HG02870 (cell line): ENCODE data around the gene PDE8A.
"Not testable (repeated sequence)": the region's sequence is repeated elsewhere in the genome, so short reads cannot be mapped to it uniquely, and the experiment has no call there.

ENCODE experiments used
- ATAC-seq: cut with Tn5 transposase; IDR thresholded peaks from one replicate; pipeline ENCODE4 v1.9.1; 2021; ENCODE audit warnings: mild to moderate bottlenecking, moderate library complexity; ENCODE audit not compliant: unreplicated experiment

The PDE8A gene

DNA sequence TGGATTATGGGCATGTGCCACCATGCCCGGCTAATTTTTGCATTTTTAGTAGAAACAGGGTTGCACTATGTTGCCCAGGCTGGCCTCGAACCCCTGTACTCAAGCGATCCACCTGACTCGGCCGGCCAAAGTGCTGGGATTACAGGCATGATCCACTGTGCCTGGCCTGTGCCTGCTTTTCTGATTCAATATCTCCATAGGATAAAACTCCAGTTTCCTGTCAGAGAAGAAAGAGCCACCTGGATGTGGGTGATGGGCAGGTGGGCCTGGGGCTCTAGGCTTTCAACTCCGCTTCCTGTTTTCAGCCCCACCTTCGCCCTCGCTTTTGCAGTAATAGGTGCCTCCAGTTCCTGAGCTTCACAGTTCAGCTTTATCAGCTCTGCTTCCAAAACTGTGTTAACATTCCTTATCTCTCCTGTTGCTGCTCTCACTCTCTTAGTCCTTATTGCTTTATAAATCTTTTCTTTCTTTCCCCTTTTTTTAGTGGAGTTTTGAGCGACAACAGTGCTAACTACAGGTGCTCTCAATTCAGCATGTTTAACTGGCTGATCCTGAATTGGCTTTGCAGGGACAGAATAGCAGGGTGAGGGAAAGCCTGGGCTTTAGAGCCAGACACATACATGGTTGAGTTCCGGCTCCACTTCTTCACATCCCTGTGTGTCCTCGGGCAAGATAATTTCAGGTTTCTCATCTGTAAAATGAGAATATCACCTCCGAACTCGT, 21.1 kb upstream of the PDE8A start:
- ATAC-seq, result no peak

DNA sequence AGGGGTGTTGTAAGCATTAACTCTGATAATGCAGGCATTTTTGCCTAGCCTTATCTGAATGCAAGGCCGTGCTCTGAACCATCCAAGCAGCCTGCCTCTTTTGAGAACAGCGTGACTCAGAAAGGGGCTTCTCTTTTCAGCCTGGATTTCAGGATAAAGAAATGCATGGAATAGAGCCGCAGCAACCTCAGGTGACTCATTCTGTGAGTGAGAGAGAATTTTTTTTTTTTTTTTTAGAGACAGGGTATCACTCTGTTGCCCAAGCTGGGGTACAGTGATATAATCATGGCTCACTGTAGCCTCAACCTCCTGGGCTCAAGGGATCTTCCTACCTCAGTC, 20.6 kb upstream of the PDE8A start:
- ATAC-seq, result no peak

DNA sequence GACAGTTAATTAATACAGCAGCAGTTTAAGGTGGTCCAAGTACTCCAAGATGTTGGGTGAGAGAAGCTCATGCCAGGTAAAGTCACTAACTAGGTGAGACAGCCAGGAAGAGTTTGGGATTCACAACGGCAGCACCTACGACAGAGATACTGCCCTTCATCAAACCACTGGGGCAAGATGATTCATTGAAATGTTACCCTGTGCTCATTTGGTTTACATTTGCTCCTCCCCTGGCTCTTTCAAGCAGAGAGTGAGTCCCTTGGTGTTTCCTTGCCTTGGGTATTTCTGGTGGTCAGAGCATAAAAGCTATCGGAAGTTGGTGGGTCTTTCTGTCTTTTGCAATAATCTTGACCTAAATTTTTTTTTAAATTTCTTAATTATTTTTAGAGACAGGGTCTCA, 19.9 kb upstream of the PDE8A start:
- no peak for ATAC-seq

DNA sequence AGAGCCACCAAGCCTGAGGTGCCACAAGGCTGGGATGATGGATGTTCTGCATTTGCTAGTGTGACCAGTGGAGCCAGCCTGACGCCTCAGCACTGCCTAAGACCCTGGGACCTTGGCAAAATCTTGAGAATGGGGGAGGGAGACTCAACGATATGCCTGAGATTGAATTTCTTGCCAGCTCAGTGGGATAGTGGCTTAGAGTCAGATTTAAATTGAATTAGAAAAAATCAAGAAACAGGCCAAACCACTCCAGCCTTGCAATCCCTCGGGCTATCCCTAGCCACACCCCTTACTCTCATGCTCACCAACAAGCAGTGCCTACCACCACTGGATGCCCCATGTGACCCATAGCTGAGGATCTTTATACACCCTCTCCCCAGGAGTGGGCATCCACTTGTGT, 18.7 kb upstream of the PDE8A start:
- ATAC-seq, result no peak

DNA sequence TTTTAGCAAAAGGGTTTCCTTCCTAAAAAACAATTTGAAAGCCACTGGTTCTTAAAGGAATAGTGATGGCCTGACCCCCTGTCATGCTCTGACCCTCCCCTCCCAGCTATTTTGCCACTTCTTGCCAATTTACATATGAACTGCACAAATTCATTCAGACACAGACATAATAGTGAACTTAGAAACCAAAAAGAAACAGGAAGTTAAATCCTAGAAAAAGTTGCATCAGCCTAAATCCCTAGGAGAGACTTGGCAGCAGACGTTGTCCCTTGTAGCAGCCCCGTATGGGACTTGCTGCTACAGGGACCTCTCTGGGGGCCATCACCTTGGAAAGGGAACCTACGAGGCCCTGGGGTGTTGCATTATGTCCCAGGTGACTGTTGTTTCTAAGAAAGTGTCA, 14.3 kb upstream of the PDE8A start:
- ATAC-seq, result no peak

DNA sequence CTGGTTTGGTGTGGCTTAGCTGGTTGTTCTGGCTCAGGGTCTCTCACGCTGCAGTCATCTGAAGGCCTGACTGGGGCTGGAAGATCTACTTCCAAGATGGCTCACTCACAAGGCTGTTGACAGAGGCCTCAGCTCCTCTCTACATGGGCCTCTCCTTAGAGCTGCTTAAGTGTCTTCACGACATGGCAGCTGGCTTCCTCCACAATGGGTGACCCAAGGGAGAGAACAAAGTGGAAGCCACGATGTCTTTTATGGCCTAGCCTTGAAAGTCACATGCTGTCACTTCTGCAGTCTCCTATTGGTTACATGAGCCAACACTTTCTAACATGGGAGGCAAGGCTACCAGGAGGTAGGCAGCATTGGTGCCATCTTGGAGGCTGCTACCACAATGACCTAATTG, 13.4 kb upstream of the PDE8A start:
- ATAC-seq, result no peak

DNA sequence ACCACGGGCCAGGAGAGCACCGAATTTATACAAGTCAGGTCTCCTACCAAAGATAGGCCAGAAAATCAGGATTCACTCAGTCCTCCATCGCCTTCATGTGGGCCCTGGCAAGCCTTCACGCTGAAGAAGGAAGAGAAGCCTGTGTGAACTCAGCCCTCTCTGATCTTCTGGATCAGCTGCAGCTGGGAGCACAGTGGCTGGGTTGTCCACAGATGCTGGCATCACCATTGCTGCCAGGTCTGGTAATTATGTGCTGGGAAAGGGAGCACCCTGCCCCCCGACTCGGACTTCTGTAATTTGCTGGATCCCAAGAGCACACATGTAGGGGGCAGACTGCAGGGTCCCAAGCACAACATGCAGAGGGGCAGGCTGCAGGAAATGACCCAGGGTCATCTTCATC, 12.4 kb upstream of the PDE8A start:
- no peak for ATAC-seq

DNA sequence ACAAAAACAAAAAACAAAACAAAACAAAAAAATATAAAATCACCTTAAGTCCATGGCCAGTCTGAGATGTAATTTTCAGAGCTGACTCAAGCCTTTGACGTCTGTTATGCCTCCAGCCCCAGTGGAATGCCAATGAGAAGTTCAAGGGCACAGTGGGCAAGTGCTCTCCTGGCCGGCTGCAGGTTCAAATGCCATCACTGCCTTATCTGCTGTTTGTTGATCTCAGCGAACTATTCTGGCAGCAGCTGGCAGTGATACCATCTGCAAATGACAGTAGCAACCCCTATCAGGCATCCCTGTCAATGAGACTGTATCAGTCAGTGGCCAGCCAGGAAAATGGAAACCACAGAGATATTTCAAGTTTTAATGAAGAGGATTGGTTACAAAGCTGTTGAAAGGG, 10.8 kb upstream of the PDE8A start:
- ATAC-seq, result no peak

DNA sequence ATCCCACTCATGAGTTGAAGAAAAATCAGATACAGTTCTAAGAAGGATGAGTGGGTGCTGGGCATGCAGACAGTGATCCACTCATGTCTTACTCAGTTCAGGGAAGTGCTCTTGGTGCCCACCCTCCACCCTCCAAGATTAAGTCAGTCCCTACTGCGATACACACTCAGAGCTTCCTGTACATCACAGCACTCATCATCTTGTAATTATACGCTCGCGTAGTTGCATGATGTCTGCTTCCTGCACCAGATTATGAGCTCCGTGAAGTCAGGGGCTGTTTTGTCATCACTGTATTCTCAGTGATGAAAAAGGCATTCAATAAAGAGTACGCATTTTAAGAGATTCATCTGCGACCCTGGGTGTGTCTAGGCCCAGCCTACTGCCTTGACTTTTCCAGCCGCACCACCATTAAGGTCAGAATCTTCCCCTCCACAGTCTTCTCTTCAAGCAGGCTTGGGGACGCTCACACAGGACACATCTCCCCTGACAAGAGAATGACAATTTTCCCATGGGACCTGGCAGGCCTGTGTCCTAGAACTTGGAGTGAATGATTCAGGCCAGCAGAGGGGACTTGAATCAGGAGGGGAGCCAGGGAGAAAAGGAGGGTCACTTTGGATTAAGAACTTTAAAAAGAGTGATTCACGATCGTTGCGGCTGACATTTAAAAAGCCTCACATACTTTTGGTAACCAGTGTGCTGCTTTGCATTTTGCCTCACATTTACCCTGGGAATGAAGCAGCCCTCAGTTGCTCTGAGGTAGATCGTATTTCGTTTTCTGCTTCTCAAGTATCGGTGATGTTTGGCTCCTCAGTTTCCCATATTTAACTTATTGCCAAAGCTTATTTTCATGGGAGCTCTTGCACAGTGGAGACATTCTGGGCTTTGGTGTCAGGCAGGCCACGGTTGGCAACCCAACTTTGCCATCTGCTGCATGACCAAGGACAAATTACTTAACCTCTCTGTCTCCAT, 7.9 kb upstream of the PDE8A start:
- ATAC-seq, result no peak

DNA sequence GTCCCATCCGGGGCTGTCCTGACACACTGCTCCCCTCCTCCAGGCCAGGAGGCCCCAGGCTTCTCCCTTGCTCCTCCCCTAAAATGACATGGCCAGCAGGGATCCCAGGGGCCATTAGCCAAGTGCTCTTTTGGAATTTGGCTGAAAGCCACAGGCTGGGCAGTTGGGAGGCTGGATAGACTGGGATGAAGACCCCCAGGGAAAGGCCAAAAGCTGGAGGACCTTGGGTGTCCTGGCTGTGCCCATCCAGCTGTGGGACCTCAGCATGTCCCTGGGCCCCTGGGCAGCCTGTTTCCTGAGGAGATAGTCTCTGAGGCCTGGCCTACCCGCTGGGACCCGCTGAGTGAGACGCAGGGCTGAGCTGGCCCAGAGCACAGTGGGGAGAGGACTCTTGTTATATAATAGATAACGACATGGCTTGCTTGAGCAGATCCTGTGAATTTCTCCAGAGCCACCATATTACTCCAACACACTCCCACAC, 5.7 kb upstream of the PDE8A start:
- ATAC-seq, result no peak

DNA sequence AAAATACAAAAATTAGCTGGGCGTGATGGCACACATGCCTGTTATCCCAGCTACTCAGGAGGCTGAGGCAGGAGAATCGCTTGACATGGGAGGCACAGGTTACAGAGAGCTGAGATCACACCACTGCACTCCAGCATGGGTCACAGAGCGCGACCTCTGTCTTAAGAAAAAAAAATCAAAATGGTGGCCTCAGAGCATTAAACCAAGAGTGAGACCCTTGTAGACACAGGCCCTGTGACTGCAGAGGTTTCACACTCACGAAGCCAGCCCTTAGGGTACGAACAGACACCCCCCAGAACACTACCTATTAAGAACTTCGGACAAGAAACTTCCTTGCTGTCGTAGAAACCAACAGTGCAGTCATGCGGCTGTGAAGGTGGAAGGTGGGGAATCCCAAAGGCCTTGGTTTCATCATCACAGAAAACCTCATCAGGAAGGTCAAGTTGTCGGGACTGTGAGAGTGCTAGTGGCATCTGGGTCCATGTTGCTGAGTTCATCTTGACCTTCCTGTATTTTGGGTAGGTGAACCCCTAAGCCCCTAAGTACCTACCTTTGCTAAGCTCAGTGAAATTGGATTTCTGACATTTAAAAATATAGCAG, 4.8 kb upstream of the PDE8A start:
- no peak for ATAC-seq

DNA sequence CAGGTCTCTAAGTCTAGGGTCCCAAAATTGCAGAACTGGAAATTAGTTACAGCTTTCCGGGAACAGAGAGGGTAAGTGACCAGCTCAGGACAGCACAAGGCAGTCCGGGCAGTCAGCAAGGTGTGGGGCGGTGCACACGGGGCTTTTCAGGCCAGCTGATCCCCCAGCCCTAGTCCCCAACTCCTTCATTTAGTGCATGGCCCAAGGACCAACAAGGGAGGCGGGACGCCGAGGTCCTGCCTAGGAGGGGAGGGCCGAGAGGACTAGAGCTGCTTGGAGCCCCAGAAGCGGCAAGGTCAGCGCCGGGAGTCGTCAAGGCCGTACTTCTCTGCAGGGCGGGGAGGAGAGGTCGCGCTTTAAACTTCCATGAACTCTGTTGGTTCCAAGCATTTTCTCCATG, 2.0 kb upstream of the PDE8A start:
- no peak for ATAC-seq

DNA sequence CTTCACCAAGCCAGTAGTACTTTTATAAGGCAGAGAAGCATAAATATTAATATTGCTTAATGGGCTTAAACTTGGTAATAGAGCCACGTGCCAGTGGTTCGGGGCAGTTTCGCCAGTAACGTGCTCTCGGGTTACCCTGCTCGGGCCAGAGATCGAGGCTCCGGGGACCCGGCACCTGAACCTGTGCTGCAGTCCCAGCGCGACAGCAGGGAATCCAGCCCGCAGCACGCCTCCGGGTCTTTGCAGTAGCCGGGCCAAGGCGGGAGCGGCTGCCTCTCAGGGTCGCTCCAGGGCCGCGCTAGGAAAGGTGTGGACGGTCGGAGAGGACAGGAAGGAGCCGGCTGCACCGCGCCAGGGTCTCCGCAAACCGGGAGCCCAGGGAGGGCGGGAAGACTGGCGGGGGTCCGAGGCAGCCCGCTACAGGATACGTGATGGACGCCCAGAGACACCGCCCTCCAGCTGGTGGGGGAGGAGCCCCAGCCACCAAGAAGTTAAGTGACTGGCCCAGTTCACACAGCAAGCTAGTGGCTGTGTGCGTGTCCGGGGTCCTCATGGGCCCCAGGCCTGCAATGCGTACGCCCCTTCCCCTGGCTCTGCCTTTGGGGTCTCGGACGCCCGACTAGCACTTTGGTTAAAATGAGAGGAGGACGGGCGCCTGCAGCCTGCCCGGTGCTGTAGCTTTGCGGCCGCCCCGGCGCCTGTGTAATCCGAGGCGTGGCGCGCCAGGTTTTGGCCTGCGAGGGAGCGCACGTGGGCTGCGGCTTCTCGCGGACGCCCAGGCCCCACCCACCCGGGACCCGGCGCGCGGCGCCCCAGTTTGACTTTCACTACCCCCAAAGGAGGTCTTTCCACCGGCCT, 1.2 kb upstream of the PDE8A start:
- peak; percentile 53 for ATAC-seq

DNA sequence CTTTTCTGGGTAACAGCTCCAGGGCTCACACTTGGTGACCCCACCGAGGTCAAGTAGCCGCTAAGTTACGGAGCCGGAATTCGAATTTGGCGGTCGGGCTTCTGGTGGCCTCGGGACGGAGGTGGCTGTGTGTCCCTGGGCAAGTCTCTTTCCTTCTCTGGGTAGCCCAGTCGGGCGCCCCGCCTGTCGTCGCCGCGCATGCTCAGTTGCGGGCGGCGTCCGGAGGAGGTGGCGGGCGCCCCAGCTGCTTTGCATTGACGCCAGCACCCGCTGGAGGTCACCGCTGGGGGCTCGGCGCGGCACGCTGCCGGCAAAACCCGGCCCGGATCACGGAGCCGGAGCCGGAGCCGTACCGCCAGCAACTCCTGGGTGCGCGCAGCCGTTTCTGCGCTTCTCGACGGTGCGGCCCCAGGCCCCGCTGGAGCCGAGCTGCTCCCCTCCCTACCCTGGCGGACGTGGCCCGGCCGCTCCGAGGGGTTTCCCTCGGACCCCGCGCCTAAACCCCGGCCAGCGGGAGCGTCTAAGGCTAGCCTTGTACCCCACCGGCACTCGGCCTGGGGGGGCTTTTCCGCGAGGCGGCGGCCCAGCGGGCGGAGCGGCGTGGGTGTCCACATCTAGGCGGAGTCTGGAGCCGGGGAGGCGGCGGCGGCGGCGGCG, 474 bp upstream of the PDE8A start:
- peak; percentile 62 for ATAC-seq

DNA sequence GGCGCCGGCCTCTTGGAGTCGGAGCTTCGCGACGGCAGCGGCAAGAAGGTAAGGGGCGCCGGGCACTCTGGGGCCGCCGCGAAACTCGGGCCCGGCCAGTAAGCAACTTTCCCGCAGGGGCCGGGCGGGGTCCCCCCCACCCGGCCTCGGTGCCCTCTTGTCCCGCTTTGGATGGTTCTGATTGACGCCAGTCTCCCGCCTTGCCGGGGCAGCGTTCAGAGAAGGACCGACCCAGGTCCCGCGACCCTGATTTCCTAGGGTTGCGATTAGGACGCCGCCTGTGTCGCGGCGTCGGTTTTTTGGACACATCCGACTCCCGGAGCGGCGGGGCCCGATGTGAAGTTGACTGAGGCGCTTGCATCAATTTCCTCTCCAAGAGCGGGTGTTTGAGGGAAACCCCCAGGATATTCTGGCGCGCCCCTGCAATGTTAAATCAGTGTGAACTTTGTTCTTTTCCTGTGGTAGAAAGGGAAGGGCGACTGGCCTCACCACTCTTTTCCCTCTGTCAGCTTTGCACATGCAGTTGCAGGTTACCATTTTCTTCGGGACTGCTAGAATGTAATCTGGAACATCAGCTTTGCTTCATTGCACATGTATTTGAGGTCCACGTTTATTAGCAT, 755 bp downstream of the PDE8A start:
- ATAC-seq, result no peak

DNA sequence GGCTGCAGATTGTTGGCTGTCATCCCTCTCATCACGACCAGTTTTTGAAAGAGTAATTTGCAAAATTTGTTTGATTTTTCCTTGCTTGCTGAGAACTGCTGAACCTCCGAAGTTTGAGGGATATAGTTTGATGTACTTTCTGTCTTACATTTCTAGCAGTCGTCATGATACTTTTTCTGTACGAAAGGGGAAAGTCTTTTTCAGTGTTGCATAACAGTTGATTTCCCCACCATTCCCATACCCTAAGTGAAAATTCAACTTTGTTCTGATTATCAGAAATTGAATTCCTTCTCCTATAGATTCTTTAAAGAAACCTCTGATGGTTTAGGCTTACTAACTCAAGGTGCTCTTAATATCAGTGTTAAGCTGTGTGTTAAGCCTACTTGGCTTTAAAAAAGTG, 1.6 kb downstream of the PDE8A start:
- no peak for ATAC-seq

DNA sequence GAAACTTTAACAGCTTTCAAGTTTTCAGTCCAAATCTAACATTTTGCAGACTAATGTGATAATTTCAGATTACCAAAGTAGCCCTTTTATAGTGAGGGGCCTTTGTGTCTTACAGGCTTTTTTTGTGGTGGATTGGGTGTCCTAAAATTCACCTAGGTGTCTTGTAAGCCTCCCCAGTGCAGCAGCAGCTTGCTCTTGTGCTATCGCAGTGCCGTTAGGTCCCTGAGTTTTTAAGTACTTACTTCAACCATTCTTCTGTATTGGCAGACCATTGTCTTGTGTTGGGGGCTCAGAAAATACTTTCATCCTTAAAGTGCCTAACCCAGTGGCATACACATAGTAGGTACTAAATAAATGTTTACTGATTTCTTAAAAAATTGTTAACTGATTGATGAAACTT, 2.1 kb downstream of the PDE8A start:
- ATAC-seq, result no peak

DNA sequence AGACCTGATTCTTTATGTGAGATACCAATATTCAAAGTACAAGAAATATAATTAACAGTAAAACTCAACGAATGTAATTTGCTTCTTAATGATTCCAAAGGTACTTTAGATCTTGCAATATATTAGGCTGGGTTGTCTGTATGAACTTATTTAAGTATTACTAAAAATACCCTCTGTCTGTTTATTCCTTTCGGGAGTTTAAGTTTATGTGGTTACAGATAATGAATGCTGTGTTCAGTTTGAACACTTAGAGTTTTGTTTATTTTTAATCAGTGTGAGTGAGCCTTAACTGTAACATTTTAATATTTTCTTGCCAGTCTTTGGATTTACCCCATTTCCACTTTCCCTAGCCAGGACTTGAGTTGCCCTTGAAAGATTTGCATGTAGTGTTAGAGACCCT, 3.5 kb downstream of the PDE8A start:
- ATAC-seq, result no peak

DNA sequence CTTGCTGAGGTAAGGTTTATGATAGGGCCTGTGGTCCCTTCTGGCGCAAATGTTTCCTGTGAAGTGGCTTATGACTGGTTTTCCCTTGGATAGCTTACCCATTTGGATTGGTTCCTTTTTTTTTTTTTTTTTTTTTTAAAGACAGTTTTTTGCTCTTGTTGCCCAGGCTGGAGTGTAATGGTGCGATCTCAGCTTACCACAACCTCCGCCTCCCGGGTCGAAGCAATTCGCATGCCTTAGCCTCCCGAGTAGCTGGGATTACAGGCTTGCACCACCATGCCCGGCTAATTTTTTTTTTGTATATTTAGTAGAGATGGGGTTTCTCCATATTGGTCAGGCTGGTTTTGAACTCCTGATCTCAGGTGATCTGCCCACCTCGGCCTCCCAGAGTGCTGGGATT, 5.7 kb downstream of the PDE8A start:
- ATAC-seq, result not testable (repeated sequence)
